BJ (cell line): ENCODE measurements around the gene C1QTNF2. TPM values are rescaled to one million over a fixed set of nuclear protein-coding genes. Genes with fewer than 3 reads are reported as not detected.

ENCODE experiments used
- CTCF ChIA-PET: fragments of 350-600 bp; formaldehyde crosslinking; extraction: SDS; loops from one replicate; lab custom pipeline; 2021; ENCODE audit warnings: antibody characterized with exemption, inconsistent platforms; lab: Yijun Ruan, JAX
- POLR2A ChIA-PET: fragments of 300-600 bp; sonication (Branson Sonifier 250); formaldehyde crosslinking; extraction: SDS; loops from one replicate; lab custom pipeline; 2021; ENCODE audit warnings: antibody characterized with exemption; lab: Charles Lee
- DNase-seq: peaks from one replicate; pipeline ENCODE4 v3.0.0-alpha.2; 2011; ENCODE audit warnings: low read depth
- H3K27me3 ChIP-seq: 2 replicates; pipeline ENCODE4 v1.6.0; 2011; ENCODE audit warnings: low read length; ENCODE audit not compliant: control insufficient read depth, insufficient read depth
- H3K36me3 ChIP-seq: 2 replicates; pipeline ENCODE4 v1.5.1; 2011; ENCODE audit warnings: low read length; ENCODE audit not compliant: control insufficient read depth, insufficient read depth
- H3K4me3 ChIP-seq: 2 replicates; pipeline ENCODE4 v1.5.1; 2011; ENCODE audit warnings: low read depth, mild to moderate bottlenecking, control low read depth, low read length
- CTCF ChIP-seq: IDR thresholded peaks from 2 replicates; pipeline ENCODE4 v1.5.1; 2011; ENCODE audit warnings: low read depth, mild to moderate bottlenecking, control low read depth, inconsistent platforms, low read length, moderate library complexity; ENCODE audit not compliant: insufficient read depth
- polyA plus RNA-seq: library from polyadenylated mRNA; depleted of rRNA; stranded (reverse); fragments of >200 nt; gene quantifications from 2 replicates; pipeline ENCODE4 v1.2.3, GENCODE V29; 2011

C1QTNF2 gene
- polyA plus RNA-seq, 1 experiment: 0.98 TPM

GRCh38 chr5:160375701-160376100, 5.3 kb upstream of the C1QTNF2 start:
- no peak overlapping the region for H3K4me3 ChIP-seq
- TF ChIP-seq CTCF: no peak
- CTCF ChIA-PET: interaction anchor here (1.2 to 1.4 kb wide), 2 partner anchors 30 to 71 kb away, joined by 3 to 4 read pairs; no protein-coding TSS in a partner anchor
- POLR2A ChIA-PET: interaction anchor here (0.6 kb wide), 1 partner anchor 14 kb away, joined by 5 read pairs; no protein-coding TSS in a partner anchor
- H3K27me3 ChIP-seq: peaks cover 7% of the 10 kb centered on the region; the same call in 1 of the 2 replicates
- H3K36me3 ChIP-seq: no peaks in the 10 kb centered on the region
- DNase-seq: no peak

GRCh38 chr5:160375166-160375565, 4.7 kb upstream of the C1QTNF2 start:
- POLR2A ChIA-PET: no interaction called here
- peaks cover 7% of the 10 kb centered on the region; the same call in 1 of the 2 replicates for H3K27me3 ChIP-seq
- DNase-seq: no peak
- no peak for TF ChIP-seq CTCF
- no peak overlapping the region for H3K4me3 ChIP-seq
- CTCF ChIA-PET: interaction anchor here (1.0 to 1.2 kb wide), 2 partner anchors 14 to 71 kb away, joined by 3 read pairs; no protein-coding TSS in a partner anchor
- H3K36me3 ChIP-seq: no peaks in the 10 kb centered on the region

GRCh38 chr5:160371294-160371693, 868 bp upstream of the C1QTNF2 start:
- TF ChIP-seq CTCF: no peak
- CTCF ChIA-PET: interaction anchor here (1.2 to 1.8 kb wide), 2 partner anchors 18 to 26 kb away, joined by 3 to 6 read pairs; no protein-coding TSS in a partner anchor
- POLR2A ChIA-PET: no interaction called here

GRCh38 chr5:160370713-160371034, 248 bp upstream of the C1QTNF2 start:
- TF ChIP-seq CTCF: no peak
- DNase-seq: no peak
- CTCF ChIA-PET: interaction anchor here (1.1 to 1.8 kb wide), 5 partner anchors 8 to 349 kb away, joined by 3 to 6 read pairs (median 3); no protein-coding TSS in a partner anchor
- Histone ChIP-seq H3K4me3 (peak overlapping the region; percentile 65), H3K27me3 (peaks cover 6% of the 10 kb centered on the region; the same call in 1 of the 2 replicates), H3K36me3 (no peaks in the 10 kb centered on the region)
- POLR2A ChIA-PET: no interaction called here

More at GRCh38 chr5:160371294-160371693, 868 bp upstream of the C1QTNF2 start:
- DNase-seq: no peak
- Histone ChIP-seq H3K4me3 (no peak overlapping the region), H3K36me3 (no peaks in the 10 kb centered on the region), H3K27me3 (peaks cover 7% of the 10 kb centered on the region; the same call in 1 of the 2 replicates)

GRCh38 chr5:160367885-160368284, 2.5 kb downstream of the C1QTNF2 start:
- Histone ChIP-seq H3K4me3 (no peak overlapping the region), H3K27me3 (peaks cover 3% of the 10 kb centered on the region; the same call in 1 of the 2 replicates), H3K36me3 (no peaks in the 10 kb centered on the region)
- TF ChIP-seq CTCF: no peak
- ChIA-PET CTCF (interaction anchor here (0.5 to 0.6 kb wide), 2 partner anchors 16 to 311 kb away, joined by 3 read pairs; no protein-coding TSS in a partner anchor), POLR2A (no interaction called here)
- no peak for DNase-seq
